ENCODE results near the gene ASB5. TPM values are rescaled to one million over a fixed set of nuclear protein-coding genes. Genes with fewer than 3 reads are reported as not detected.
A peak's percentile ranks its signal among the peaks of the same experiment; 100 is the strongest.
"Not testable (repeated sequence)": the region's sequence is repeated elsewhere in the genome, so short reads cannot be mapped to it uniquely, and the experiment has no call there.

The ASB5 gene
- total RNA-seq, 1 experiment from 2014 or later = not detected

DNA sequence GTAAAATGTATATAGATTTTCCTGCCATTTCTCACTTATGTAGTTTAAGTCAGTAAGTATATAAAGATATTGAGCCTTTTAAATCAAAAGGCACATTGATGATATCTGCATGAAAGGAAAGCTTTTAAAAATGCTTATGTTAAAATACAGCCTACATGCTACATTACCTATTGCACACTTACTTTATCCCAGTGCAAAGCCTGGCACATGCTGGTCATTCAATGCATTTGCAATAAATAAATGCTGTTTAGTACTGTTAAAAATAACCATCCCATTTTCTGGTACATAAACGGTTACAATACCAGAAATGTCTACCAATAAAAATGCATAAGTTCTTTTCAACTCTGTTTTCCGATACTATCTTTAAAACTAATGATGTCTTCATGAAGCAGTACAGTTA, 51.5 kb downstream of the ASB5 start:
- BruUV-seq (replicated peaks) = no TSS peak
- H3K4me3 ChIP-seq (replicated peaks in 1 of 2; ENCODE audit: low read depth in 1 of 2, low read length in 2 of 2) = no peak overlapping the region
- no peak overlapping the region for H3K9ac ChIP-seq (ENCODE audit: low read length)
- no peaks in the 10 kb centered on the region for H3K36me3 ChIP-seq (ENCODE audit: control insufficient read depth in 1 of 2, insufficient read depth in 2 of 2, low read length in 2 of 2)
- no peaks in the 10 kb centered on the region for H3K9me3 ChIP-seq (ENCODE audit: control insufficient read depth in 1 of 2, insufficient read depth in 1 of 2, low read depth in 1 of 2, low read length in 2 of 2)
- peak overlapping the region; percentile 70 for H2AFZ ChIP-seq (ENCODE audit: low read depth, low read length, poor library complexity, severe bottlenecking)
- TF ChIP-seq RAD21 (IDR thresholded peaks at IDR 0.05; ENCODE audit: low read depth) (peak; percentile 18; the same call in 1 of the 2 replicates), CBX3 (IDR thresholded peaks at IDR 0.05; ENCODE audit: low read depth) (no peak)
- ChIA-PET CTCF (no interaction called here), RAD21 (ENCODE audit: low non-redundant PET in 1 of 2, low total read pairs in 2 of 2, uncharacterized antibody in 2 of 2, unreplicated experiment in 2 of 2) (no interaction called here), POLR2A (no interaction called here)
- ATAC-seq (no peak), DNase-seq (ENCODE audit: low read depth, low spot score) (no peak)
- no peaks in the 10 kb centered on the region for H3K79me2 ChIP-seq (ENCODE audit: insufficient read depth, low read length)
- no peaks in the 10 kb centered on the region for H3K27me3 ChIP-seq (ENCODE audit: insufficient read depth, low read length)
- no peaks in the 10 kb centered on the region; the same call in 1 of the 2 replicates for H3K9me2 ChIP-seq (ENCODE audit: insufficient read depth)
- H3K4me2 ChIP-seq (ENCODE audit: low read length) = no peak overlapping the region
- H4K20me1 ChIP-seq (ENCODE audit: insufficient read depth) = no peaks in the 10 kb centered on the region
- intact Hi-C loops (cut with micrococcal nuclease) = no loop called here
- no peak overlapping the region for H3K27ac ChIP-seq (ENCODE audit: low read depth, low read length)
- H3K4me1 ChIP-seq (ENCODE audit: control insufficient read depth in 1 of 2, insufficient read depth in 2 of 2, low read length in 2 of 2) = no peaks in the 10 kb centered on the region

DNA sequence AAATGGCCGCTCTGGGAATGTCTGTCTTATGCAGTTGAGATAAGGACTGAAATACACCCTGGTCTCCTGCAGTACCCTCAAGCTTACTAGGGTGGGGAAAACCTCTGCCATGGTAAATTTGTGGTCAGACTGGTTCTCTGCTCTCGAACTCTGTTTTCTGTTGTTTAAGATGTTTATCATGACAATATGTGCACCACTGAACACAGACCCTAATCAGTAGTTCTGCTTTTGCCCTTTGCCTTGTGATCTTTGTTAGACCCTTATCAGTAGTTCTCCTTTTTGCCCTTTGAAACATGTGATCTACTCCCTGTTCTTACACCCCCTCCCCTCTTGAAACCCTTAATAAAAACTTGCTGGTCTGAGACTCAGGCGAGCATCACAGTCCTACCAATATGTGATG, 56.7 kb downstream of the ASB5 start:
- CTCF ChIA-PET; ATAC-seq; H3K27me3 ChIP-seq (ENCODE audit: insufficient read depth, low read length); H3K27ac ChIP-seq (ENCODE audit: low read depth, low read length); BruUV-seq (replicated peaks); H4K20me1 ChIP-seq (ENCODE audit: insufficient read depth); DNase-seq (ENCODE audit: low read depth, low spot score); H3K36me3 ChIP-seq (ENCODE audit: control insufficient read depth in 1 of 2, insufficient read depth in 2 of 2, low read length in 2 of 2); intact Hi-C loops (cut with micrococcal nuclease); H3K9me3 ChIP-seq (ENCODE audit: control insufficient read depth in 1 of 2, insufficient read depth in 1 of 2, low read depth in 1 of 2, low read length in 2 of 2); H3K9me2 ChIP-seq (ENCODE audit: insufficient read depth); H2AFZ ChIP-seq (ENCODE audit: low read depth, low read length, poor library complexity, severe bottlenecking); H3K4me2 ChIP-seq (ENCODE audit: low read length); POLR2A ChIA-PET; H3K9ac ChIP-seq (ENCODE audit: low read length); H3K4me1 ChIP-seq (ENCODE audit: control insufficient read depth in 1 of 2, insufficient read depth in 2 of 2, low read length in 2 of 2); H3K79me2 ChIP-seq (ENCODE audit: insufficient read depth, low read length); RAD21 ChIA-PET (ENCODE audit: low non-redundant PET in 1 of 2, low total read pairs in 2 of 2, uncharacterized antibody in 2 of 2, unreplicated experiment in 2 of 2); H3K4me3 ChIP-seq (replicated peaks in 1 of 2; ENCODE audit: low read depth in 1 of 2, low read length in 2 of 2): not testable (repeated sequence)

DNA sequence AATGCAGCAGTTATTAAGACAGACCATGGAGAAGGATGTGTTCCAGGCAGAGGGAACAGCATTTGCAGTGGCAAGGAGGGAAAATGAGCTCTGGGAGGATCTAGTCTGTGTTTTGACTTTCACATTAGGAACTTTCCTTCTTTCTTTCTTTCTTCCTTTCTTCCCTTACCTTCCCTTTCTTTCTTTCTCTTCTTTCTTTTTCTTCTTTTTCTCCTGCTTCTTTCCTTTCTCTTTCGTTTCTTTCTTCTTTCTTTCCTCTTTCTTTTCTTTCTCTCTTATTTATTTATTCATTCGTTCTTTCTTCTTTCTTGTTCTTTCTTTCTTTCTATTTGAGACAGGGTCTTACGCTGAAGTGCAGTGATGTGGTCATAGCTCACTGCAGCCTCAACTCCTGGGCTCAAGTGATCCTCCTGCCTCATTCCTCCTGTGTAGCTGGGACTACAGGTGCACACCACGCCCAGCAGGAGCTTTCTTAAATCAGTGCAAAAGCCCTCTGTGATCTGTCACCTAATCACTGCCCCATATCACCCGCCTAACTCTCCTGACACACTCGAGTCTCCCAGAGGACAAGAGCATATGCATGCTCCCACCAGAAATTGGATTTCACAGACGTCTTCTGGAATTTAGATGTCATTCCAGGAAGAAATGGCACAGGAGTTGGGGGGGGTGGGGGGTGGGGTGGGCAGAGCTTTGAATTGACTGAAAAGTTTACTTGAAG, 58.3 kb downstream of the ASB5 start:
- TF ChIP-seq, protein P1, sequence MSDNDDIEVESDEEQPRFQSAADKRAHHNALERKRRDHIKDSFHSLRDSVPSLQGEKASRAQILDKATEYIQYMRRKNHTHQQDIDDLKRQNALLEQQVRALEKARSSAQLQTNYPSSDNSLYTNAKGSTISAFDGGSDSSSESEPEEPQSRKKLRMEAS (IDR thresholded peaks at IDR 0.05) = no peak
- TF ChIP-seq ELF1 (IDR thresholded peaks at IDR 0.05; ENCODE audit: borderline replicate concordance, low read depth) = no peak
- Histone ChIP-seq H3K79me2 (ENCODE audit: insufficient read depth, low read length) (no peaks in the 10 kb centered on the region), H3K9me2 (ENCODE audit: insufficient read depth) (no peaks in the 10 kb centered on the region), H3K4me1 (ENCODE audit: control insufficient read depth in 1 of 2, insufficient read depth in 2 of 2, low read length in 2 of 2) (no peaks in the 10 kb centered on the region), H3K27me3 (ENCODE audit: insufficient read depth, low read length) (no peaks in the 10 kb centered on the region), H3K27ac (ENCODE audit: low read depth, low read length) (no peak overlapping the region), H4K20me1 (ENCODE audit: insufficient read depth) (no peaks in the 10 kb centered on the region), H3K9me3 (ENCODE audit: control insufficient read depth in 1 of 2, insufficient read depth in 1 of 2, low read depth in 1 of 2, low read length in 2 of 2) (no peaks in the 10 kb centered on the region), H3K4me3 (replicated peaks in 1 of 2; ENCODE audit: low read depth in 1 of 2, low read length in 2 of 2) (no peak overlapping the region), H2AFZ (ENCODE audit: low read depth, low read length, poor library complexity, severe bottlenecking) (no peak overlapping the region), H3K36me3 (ENCODE audit: control insufficient read depth in 1 of 2, insufficient read depth in 2 of 2, low read length in 2 of 2) (no peaks in the 10 kb centered on the region), H3K9ac (ENCODE audit: low read length) (no peak overlapping the region), H3K4me2 (ENCODE audit: low read length) (no peak overlapping the region)
- ChIA-PET CTCF (interaction anchor here (0.7 kb wide), 1 partner anchor 234 kb away, joined by 3 read pairs; no protein-coding TSS in a partner anchor), RAD21 (ENCODE audit: low non-redundant PET in 1 of 2, low total read pairs in 2 of 2, uncharacterized antibody in 2 of 2, unreplicated experiment in 2 of 2) (no interaction called here), POLR2A (no interaction called here)
- DNase-seq (ENCODE audit: low read depth, low spot score) = no peak
- BruUV-seq (replicated peaks) = no TSS peak
- intact Hi-C loops (cut with micrococcal nuclease) = no loop called here
- ATAC-seq = no peak
